ENCODE results near the gene MYH7B. TPM values are rescaled to one million over a fixed set of nuclear protein-coding genes. Genes with fewer than 3 reads are reported as not detected.

MYH7B gene
- total RNA-seq, 1 donor from 2014 or later, result 0.44 TPM

GRCh38 chr20:34970846-34971560 lies 15.3 kb downstream of the MYH7B start:
- Mint-ChIP-seq H3K4me1 (ENCODE audit: low read depth) (no peaks in the 10 kb centered on the region), H3K9me3 (no peaks in the 10 kb centered on the region), H3K27me3 (ENCODE audit: insufficient read depth) (no peaks in the 10 kb centered on the region), H3K4me3 (no peak overlapping the region), H3K27ac (no peak overlapping the region), H3K36me3 (ENCODE audit: low read depth) (no peaks in the 10 kb centered on the region)
- intact Hi-C loops (cut with micrococcal nuclease), result no loop called here
- no peak for DNase-seq (ENCODE audit: low spot score)

- no peak for DNase-seq (ENCODE audit: low spot score)
- Mint-ChIP-seq H3K36me3 (ENCODE audit: low read depth) (no peaks in the 10 kb centered on the region), H3K27ac (no peak overlapping the region), H3K4me1 (ENCODE audit: low read depth) (no peaks in the 10 kb centered on the region), H3K4me3 (no peak overlapping the region), H3K27me3 (ENCODE audit: insufficient read depth) (peaks cover 3% of the 10 kb centered on the region), H3K9me3 (no peaks in the 10 kb centered on the region)
- intact Hi-C loops (cut with micrococcal nuclease), result no loop called here
Measured at GRCh38 chr20:34971561-34972235, 16.0 kb downstream of the MYH7B start.

- Mint-ChIP-seq H3K36me3 (ENCODE audit: low read depth) (no peaks in the 10 kb centered on the region), H3K4me3 (no peak overlapping the region), H3K27ac (no peak overlapping the region), H3K9me3 (no peaks in the 10 kb centered on the region), H3K27me3 (ENCODE audit: insufficient read depth) (peaks cover 3% of the 10 kb centered on the region), H3K4me1 (ENCODE audit: low read depth) (no peaks in the 10 kb centered on the region)
- intact Hi-C loops (cut with micrococcal nuclease), result no loop called here
- no peak for DNase-seq (ENCODE audit: low spot score)
Measured at GRCh38 chr20:34974246-34974645, 18.6 kb downstream of the MYH7B start.

- intact Hi-C loops (cut with micrococcal nuclease), result no loop called here
- DNase-seq (ENCODE audit: low spot score), result no peak
- Mint-ChIP-seq H3K36me3 (ENCODE audit: low read depth) (no peaks in the 10 kb centered on the region), H3K27me3 (ENCODE audit: insufficient read depth) (peaks cover 3% of the 10 kb centered on the region), H3K9me3 (no peaks in the 10 kb centered on the region), H3K4me3 (no peak overlapping the region), H3K4me1 (ENCODE audit: low read depth) (no peaks in the 10 kb centered on the region), H3K27ac (no peak overlapping the region)
Measured at GRCh38 chr20:34976286-34976685, 20.6 kb downstream of the MYH7B start.

- H3K27me3 Mint-ChIP-seq (ENCODE audit: insufficient read depth), result peaks cover 3% of the 10 kb centered on the region
- no peaks in the 10 kb centered on the region for H3K9me3 Mint-ChIP-seq
- H3K36me3 Mint-ChIP-seq (ENCODE audit: low read depth), result no peaks in the 10 kb centered on the region
- H3K27ac Mint-ChIP-seq, result no peak overlapping the region
- H3K4me3 Mint-ChIP-seq, result no peak overlapping the region
- DNase-seq (ENCODE audit: low spot score), result no peak
- intact Hi-C loops (cut with micrococcal nuclease), result no loop called here
- H3K4me1 Mint-ChIP-seq (ENCODE audit: low read depth), result no peaks in the 10 kb centered on the region
Measured at GRCh38 chr20:34977365-34978091, 21.9 kb downstream of the MYH7B start.

GRCh38 chr20:34978092-34978744 lies 22.6 kb downstream of the MYH7B start:
- DNase-seq (ENCODE audit: low spot score), result no peak
- Mint-ChIP-seq H3K27ac (no peak overlapping the region), H3K27me3 (ENCODE audit: insufficient read depth) (peaks cover 3% of the 10 kb centered on the region), H3K9me3 (no peaks in the 10 kb centered on the region), H3K4me3 (no peak overlapping the region), H3K4me1 (ENCODE audit: low read depth) (no peaks in the 10 kb centered on the region), H3K36me3 (ENCODE audit: low read depth) (no peaks in the 10 kb centered on the region)
- intact Hi-C loops (cut with micrococcal nuclease), result no loop called here

- Mint-ChIP-seq H3K36me3 (ENCODE audit: low read depth) (no peaks in the 10 kb centered on the region), H3K27me3 (ENCODE audit: insufficient read depth) (peaks cover 6% of the 10 kb centered on the region), H3K27ac (no peak overlapping the region), H3K4me1 (ENCODE audit: low read depth) (no peaks in the 10 kb centered on the region), H3K9me3 (no peaks in the 10 kb centered on the region), H3K4me3 (no peak overlapping the region)
- no peak for DNase-seq (ENCODE audit: low spot score)
- intact Hi-C loops (cut with micrococcal nuclease), result no loop called here
Measured at GRCh38 chr20:34979366-34980153, 23.9 kb downstream of the MYH7B start.

- Mint-ChIP-seq H3K27ac (no peak overlapping the region), H3K36me3 (ENCODE audit: low read depth) (no peaks in the 10 kb centered on the region), H3K27me3 (ENCODE audit: insufficient read depth) (peaks cover 9% of the 10 kb centered on the region), H3K9me3 (no peaks in the 10 kb centered on the region), H3K4me1 (ENCODE audit: low read depth) (no peaks in the 10 kb centered on the region), H3K4me3 (no peak overlapping the region)
- DNase-seq (ENCODE audit: low spot score), result no peak
- intact Hi-C loops (cut with micrococcal nuclease), result no loop called here
Measured at GRCh38 chr20:34980543-34981233, 25.0 kb downstream of the MYH7B start.

GRCh38 chr20:34982270-34983088 lies 26.8 kb downstream of the MYH7B start:
- H3K4me1 Mint-ChIP-seq (ENCODE audit: low read depth), result no peaks in the 10 kb centered on the region
- H3K36me3 Mint-ChIP-seq (ENCODE audit: low read depth), result no peaks in the 10 kb centered on the region
- H3K9me3 Mint-ChIP-seq, result no peaks in the 10 kb centered on the region
- DNase-seq (ENCODE audit: low spot score), result no peak
- H3K27me3 Mint-ChIP-seq (ENCODE audit: insufficient read depth), result peaks cover 7% of the 10 kb centered on the region
- no peak overlapping the region for H3K27ac Mint-ChIP-seq
- no peak overlapping the region for H3K4me3 Mint-ChIP-seq
- intact Hi-C loops (cut with micrococcal nuclease), result no loop called here

GRCh38 chr20:34983089-34983820 lies 27.6 kb downstream of the MYH7B start:
- Mint-ChIP-seq H3K4me1 (ENCODE audit: low read depth) (no peaks in the 10 kb centered on the region), H3K9me3 (no peaks in the 10 kb centered on the region), H3K27me3 (ENCODE audit: insufficient read depth) (peaks cover 7% of the 10 kb centered on the region), H3K4me3 (no peak overlapping the region), H3K27ac (no peak overlapping the region), H3K36me3 (ENCODE audit: low read depth) (no peaks in the 10 kb centered on the region)
- DNase-seq (ENCODE audit: low spot score), result no peak
- intact Hi-C loops (cut with micrococcal nuclease), result no loop called here

All from activated T-helper 1 cell treated with anti-CD3 and anti-CD28 coated beads, Interleukin-12 subunit alpha, Interleukin-12 subunit beta, Interleukin-2, Interleukin-4 antibody, amounts not matched to agents 30 ng/mL and 10 ng/mL and 1 ng/mL, durations not matched to agents 14 hours and 24 hours and 36 hours (primary cell).